ENCODE measurements around the gene DOCK8.

DNA sequence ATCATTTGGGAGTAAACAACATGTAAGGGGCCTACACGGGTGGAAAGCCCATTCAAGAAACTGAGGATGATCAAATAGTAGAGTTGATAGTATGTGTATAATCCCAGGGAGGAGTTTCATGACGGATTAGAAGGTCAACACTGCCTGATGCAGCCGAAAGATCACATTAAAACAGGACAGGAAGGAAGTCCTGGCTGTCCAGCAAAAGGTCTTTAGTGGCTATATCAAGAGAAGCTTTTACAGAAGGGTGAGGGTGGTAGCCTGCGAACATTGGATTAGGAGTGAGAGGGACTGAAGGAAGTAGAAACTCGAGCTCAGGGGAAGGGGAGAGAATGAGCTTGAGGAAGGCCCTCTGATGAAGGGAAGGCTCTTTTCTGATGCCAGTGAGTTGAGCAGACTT lies 36.0 kb downstream of the DOCK8 start:
- TF ChIP-seq, protein P1, sequence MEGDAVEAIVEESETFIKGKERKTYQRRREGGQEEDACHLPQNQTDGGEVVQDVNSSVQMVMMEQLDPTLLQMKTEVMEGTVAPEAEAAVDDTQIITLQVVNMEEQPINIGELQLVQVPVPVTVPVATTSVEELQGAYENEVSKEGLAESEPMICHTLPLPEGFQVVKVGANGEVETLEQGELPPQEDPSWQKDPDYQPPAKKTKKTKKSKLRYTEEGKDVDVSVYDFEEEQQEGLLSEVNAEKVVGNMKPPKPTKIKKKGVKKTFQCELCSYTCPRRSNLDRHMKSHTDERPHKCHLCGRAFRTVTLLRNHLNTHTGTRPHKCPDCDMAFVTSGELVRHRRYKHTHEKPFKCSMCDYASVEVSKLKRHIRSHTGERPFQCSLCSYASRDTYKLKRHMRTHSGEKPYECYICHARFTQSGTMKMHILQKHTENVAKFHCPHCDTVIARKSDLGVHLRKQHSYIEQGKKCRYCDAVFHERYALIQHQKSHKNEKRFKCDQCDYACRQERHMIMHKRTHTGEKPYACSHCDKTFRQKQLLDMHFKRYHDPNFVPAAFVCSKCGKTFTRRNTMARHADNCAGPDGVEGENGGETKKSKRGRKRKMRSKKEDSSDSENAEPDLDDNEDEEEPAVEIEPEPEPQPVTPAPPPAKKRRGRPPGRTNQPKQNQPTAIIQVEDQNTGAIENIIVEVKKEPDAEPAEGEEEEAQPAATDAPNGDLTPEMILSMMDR (conservative IDR thresholded peaks at IDR 0.05; ENCODE audit: low read depth, low read length) = no peak
- no peak for TF ChIP-seq POLR2A (IDR thresholded peaks at IDR 0.05; ENCODE audit: low read depth, low read length)
- no peak for TF ChIP-seq BHLHE40 (IDR thresholded peaks at IDR 0.05; ENCODE audit: low read depth, low read length)
- no peak for TF ChIP-seq FOS (IDR thresholded peaks at IDR 0.05; ENCODE audit: low read depth, low read length)
- no peak for TF ChIP-seq MXI1 (IDR thresholded peaks at IDR 0.05; ENCODE audit: borderline replicate concordance, low read depth, low read length)
- no peak for TF ChIP-seq RAD21 (IDR thresholded peaks at IDR 0.05; ENCODE audit: low read length)
- TF ChIP-seq, protein P2, sequence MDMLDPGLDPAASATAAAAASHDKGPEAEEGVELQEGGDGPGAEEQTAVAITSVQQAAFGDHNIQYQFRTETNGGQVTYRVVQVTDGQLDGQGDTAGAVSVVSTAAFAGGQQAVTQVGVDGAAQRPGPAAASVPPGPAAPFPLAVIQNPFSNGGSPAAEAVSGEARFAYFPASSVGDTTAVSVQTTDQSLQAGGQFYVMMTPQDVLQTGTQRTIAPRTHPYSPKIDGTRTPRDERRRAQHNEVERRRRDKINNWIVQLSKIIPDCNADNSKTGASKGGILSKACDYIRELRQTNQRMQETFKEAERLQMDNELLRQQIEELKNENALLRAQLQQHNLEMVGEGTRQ (IDR thresholded peaks at IDR 0.05; ENCODE audit: low read depth, low read length) = no peak
- TF ChIP-seq, protein P3, sequence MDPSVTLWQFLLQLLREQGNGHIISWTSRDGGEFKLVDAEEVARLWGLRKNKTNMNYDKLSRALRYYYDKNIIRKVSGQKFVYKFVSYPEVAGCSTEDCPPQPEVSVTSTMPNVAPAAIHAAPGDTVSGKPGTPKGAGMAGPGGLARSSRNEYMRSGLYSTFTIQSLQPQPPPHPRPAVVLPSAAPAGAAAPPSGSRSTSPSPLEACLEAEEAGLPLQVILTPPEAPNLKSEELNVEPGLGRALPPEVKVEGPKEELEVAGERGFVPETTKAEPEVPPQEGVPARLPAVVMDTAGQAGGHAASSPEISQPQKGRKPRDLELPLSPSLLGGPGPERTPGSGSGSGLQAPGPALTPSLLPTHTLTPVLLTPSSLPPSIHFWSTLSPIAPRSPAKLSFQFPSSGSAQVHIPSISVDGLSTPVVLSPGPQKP (IDR thresholded peaks at IDR 0.05; ENCODE audit: borderline replicate concordance, low read depth, low read length) = no peak
- TF ChIP-seq SMC3 (IDR thresholded peaks at IDR 0.05; ENCODE audit: low read depth, low read length) = no peak
